CD8-positive, alpha-beta memory T cell (primary cell): ENCODE measurements around the gene AVPR2. TPM values are rescaled to one million over a fixed set of nuclear protein-coding genes. Genes with fewer than 3 reads are reported as not detected.

Experiments used
- CTCF ChIA-PET: fragments of 350-600 bp; sonication (Branson Sonifier 250); formaldehyde crosslinking; loops from one replicate; lab custom pipeline; 2021; ENCODE audit warnings: antibody characterized with exemption; lab: Charles Lee
- POLR2A ChIA-PET: fragments of 350-600 bp; sonication (Branson Sonifier 250); formaldehyde crosslinking; loops from one replicate; lab custom pipeline; 2021; ENCODE audit warnings: antibody characterized with exemption; lab: Charles Lee
- DNase-seq, 5 donors: peaks; one replicate each; pipeline versions ENCODE4 v3.0.0 to v3.0.0-alpha.2; 2020 to 2022; ENCODE audit warnings: mixed read lengths in 1 of 5
- H3K27ac ChIP-seq: one replicate; pipeline ENCODE4 v1.7.0; 2013; ENCODE audit warnings: low read depth, mild to moderate bottlenecking, low read length, moderate library complexity
- H3K27me3 ChIP-seq: 2 replicates; pipeline ENCODE4 v1.7.0; 2013; ENCODE audit warnings: low read length, mild to moderate bottlenecking; ENCODE audit not compliant: insufficient read depth, poor library complexity, severe bottlenecking
- H3K36me3 ChIP-seq: 2 replicates; pipeline ENCODE4 v1.7.0; 2013; ENCODE audit warnings: mild to moderate bottlenecking, low read length, moderate library complexity; ENCODE audit not compliant: insufficient read depth
- H3K4me1 ChIP-seq: 2 replicates; pipeline ENCODE4 v1.7.0; 2013; ENCODE audit warnings: mild to moderate bottlenecking, low read length, moderate library complexity; ENCODE audit not compliant: insufficient read depth
- H3K4me3 ChIP-seq: 2 replicates; pipeline ENCODE4 v1.7.0; 2013; ENCODE audit warnings: mild to moderate bottlenecking, low read length
- H3K9me3 ChIP-seq: 2 replicates; pipeline ENCODE4 v1.7.0; 2013; ENCODE audit warnings: mild to moderate bottlenecking, low read length
- H3K27ac Mint-ChIP-seq, 8 donors: one replicate each; pipeline ENCODE4 v1.8.0; 2020 to 2021; ENCODE audit warnings: mixed read lengths in 8 of 8, mild to moderate bottlenecking in 6 of 8, inconsistent platforms in 3 of 8, moderate library complexity in 3 of 8
- H3K27me3 Mint-ChIP-seq, 2 donors: one replicate each; pipeline ENCODE4 v1.8.0; 2020 to 2021; ENCODE audit warnings: mixed read lengths in 2 of 2, mild to moderate bottlenecking in 1 of 2, moderate library complexity in 1 of 2
- H3K36me3 Mint-ChIP-seq, 3 donors: one replicate each; pipeline ENCODE4 v1.8.0; 2020 to 2021; ENCODE audit warnings: mixed read lengths in 3 of 3, inconsistent platforms in 1 of 3, mild to moderate bottlenecking in 1 of 3
- H3K4me1 Mint-ChIP-seq, 3 donors: one replicate each; pipeline ENCODE4 v1.8.0; 2020 to 2021; ENCODE audit warnings: mixed read lengths in 3 of 3, inconsistent platforms in 1 of 3, mild to moderate bottlenecking in 1 of 3
- H3K4me3 Mint-ChIP-seq, 7 donors: one replicate each; pipeline ENCODE4 v1.8.0; 2020 to 2021; ENCODE audit warnings: mixed read lengths in 7 of 7, mild to moderate bottlenecking in 6 of 7, moderate library complexity in 4 of 7, inconsistent platforms in 2 of 7
- H3K9me3 Mint-ChIP-seq, 5 donors: one replicate each; pipeline ENCODE4 v1.8.0; 2020 to 2022; ENCODE audit warnings: mixed read lengths in 5 of 5, mild to moderate bottlenecking in 3 of 5, moderate library complexity in 2 of 5, inconsistent platforms in 1 of 5
- polyA plus RNA-seq: library from polyadenylated mRNA; unstranded; fragments of 300-500 nt; fragmentation: Illumina TruSeq; gene quantifications from one replicate; pipeline ENCODE4 v1.2.3, GENCODE V29; 2021
- total RNA-seq, 2 experiments: library from RNA; stranded (reverse); gene quantifications; one replicate each; pipeline ENCODE4 v1.2.3, GENCODE V29; 2021

Gene AVPR2
- total and polyA plus RNA-seq, 3 experiments from 2014 or later = not detected

GRCh38 chrX:153885968-153886903 is 18.2 kb upstream of the AVPR2 start, which contains the start of gene L1CAM:
TSS of gene L1CAM (minus strand) at chrX:153886173. CDS start at chrX:153875836, 10,337 bp downstream.
- Mint-ChIP-seq H3K4me3 (peak within 1 kb of the TSS in 4 of 7 donors; percentile 28 to 57 (median 46)), H3K4me1 (peaks cover 0 to 5% (median 4%) of the 10 kb centered on the region in 3 donors), H3K9me3 (peaks cover 0 to 2% (median 0%) of the 10 kb centered on the region in 5 donors), H3K36me3 (peaks cover 0 to 3% (median 0%) of the 10 kb centered on the region in 3 donors), H3K27me3 (peaks cover 18 to 33% of the 10 kb centered on the region in 2 donors), H3K27ac (peak within 1 kb of the TSS in 1 of 8 donors; percentile 57)
- Histone ChIP-seq H3K36me3 (no peaks in the 10 kb centered on the region), H3K4me3 (no peak within 1 kb of the TSS), H3K27me3 (peaks cover 15% of the 10 kb centered on the region), H3K27ac (no peak within 1 kb of the TSS), H3K4me1 (peaks cover 6% of the 10 kb centered on the region), H3K9me3 (no peaks in the 10 kb centered on the region)
- DNase-seq = no peak
- ChIA-PET CTCF (no interaction called here), POLR2A (no interaction called here)

DNA sequence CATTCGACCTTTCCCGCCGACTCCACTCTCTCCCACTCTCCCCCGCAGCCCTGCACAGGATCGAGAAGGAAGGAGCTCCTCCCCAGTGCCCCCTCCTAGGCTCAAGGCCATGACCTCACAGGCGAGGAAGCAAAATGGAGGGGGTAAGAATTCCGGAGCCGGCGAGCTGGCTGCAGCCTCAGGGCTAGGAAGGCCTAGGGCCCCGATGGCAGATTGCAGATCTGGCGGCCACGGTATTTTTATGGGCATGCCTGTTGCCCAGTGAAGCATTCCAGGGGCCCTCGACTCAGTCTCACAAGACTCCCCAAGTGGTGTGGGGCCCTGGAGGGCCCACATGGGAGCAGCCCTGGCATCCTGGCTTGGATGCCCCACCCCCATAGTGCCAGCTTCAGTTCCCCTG is 17.6 kb upstream of the AVPR2 start:
- peaks cover 0 to 3% (median 0%) of the 10 kb centered on the region in 3 donors for H3K36me3 Mint-ChIP-seq

GRCh38 chrX:153887385-153887784 is 17.1 kb upstream of the AVPR2 start:
- Mint-ChIP-seq H3K27me3 (peaks cover 15 to 35% of the 10 kb centered on the region in 2 donors), H3K27ac (no peak overlapping the region), H3K9me3 (peaks cover 0 to 2% (median 0%) of the 10 kb centered on the region in 5 donors), H3K4me3 (peak overlapping the region in 1 of 7 donors; percentile 48), H3K36me3 (peaks cover 0 to under 1% (median 0%) of the 10 kb centered on the region in 3 donors), H3K4me1 (peaks cover 0 to 5% (median 3%) of the 10 kb centered on the region in 3 donors)
- Histone ChIP-seq H3K4me1 (peaks cover 6% of the 10 kb centered on the region), H3K27ac (no peak overlapping the region), H3K27me3 (peaks cover 15% of the 10 kb centered on the region), H3K9me3 (no peaks in the 10 kb centered on the region), H3K36me3 (no peaks in the 10 kb centered on the region), H3K4me3 (no peak overlapping the region)
- ChIA-PET CTCF (no interaction called here), POLR2A (no interaction called here)
- no peak for DNase-seq

More for the DNA sequence above, 17.6 kb upstream of the AVPR2 start:
- Histone ChIP-seq H3K27me3 (peaks cover 15% of the 10 kb centered on the region), H3K9me3 (no peaks in the 10 kb centered on the region), H3K27ac (no peak overlapping the region), H3K4me1 (peaks cover 6% of the 10 kb centered on the region), H3K4me3 (no peak overlapping the region), H3K36me3 (no peaks in the 10 kb centered on the region)
- DNase-seq = no peak
- H3K27ac Mint-ChIP-seq = no peak overlapping the region
- H3K27me3 Mint-ChIP-seq = peaks cover 18 to 33% of the 10 kb centered on the region in 2 donors
- H3K9me3 Mint-ChIP-seq = peaks cover 0 to 2% (median 0%) of the 10 kb centered on the region in 5 donors
- POLR2A ChIA-PET = no interaction called here
- CTCF ChIA-PET = no interaction called here
- peaks cover 0 to 5% (median 4%) of the 10 kb centered on the region in 3 donors for H3K4me1 Mint-ChIP-seq
- H3K4me3 Mint-ChIP-seq = peak overlapping the region in 2 of 7 donors; percentile 48 to 57

DNA sequence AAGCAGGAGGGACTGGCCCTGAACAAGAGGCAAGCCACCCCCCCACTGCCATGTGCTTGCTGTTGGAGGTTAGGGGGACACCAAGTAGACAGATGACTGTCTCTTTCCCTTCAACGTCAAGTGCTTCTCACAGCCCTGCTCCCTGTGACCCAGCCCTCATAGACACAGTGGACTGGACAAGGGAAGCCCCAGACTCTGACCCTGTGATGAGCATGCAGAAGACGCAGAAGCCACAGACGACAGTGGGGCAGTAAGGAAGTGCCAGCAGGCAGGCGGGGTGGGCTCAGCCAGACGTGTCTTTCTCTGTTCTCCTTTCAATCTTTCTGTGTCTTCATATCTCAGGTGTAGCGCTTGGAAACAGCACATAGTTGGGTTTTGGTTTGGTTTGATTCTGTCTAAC is 16.1 kb upstream of the AVPR2 start:
- Histone ChIP-seq H3K27ac (no peak overlapping the region), H3K9me3 (no peaks in the 10 kb centered on the region), H3K36me3 (no peaks in the 10 kb centered on the region), H3K4me1 (peaks cover 6% of the 10 kb centered on the region), H3K27me3 (peaks cover 15% of the 10 kb centered on the region), H3K4me3 (no peak overlapping the region)
- H3K27ac Mint-ChIP-seq = no peak overlapping the region
- H3K4me3 Mint-ChIP-seq = no peak overlapping the region
- DNase-seq = no peak
- CTCF ChIA-PET = no interaction called here
- peaks cover 0 to 5% (median 3%) of the 10 kb centered on the region in 3 donors for H3K4me1 Mint-ChIP-seq
- POLR2A ChIA-PET = no interaction called here
- peaks cover 14 to 33% of the 10 kb centered on the region in 2 donors for H3K27me3 Mint-ChIP-seq
- H3K36me3 Mint-ChIP-seq = no peaks in the 10 kb centered on the region
- peaks cover 0 to 2% (median 0%) of the 10 kb centered on the region in 5 donors for H3K9me3 Mint-ChIP-seq

DNA sequence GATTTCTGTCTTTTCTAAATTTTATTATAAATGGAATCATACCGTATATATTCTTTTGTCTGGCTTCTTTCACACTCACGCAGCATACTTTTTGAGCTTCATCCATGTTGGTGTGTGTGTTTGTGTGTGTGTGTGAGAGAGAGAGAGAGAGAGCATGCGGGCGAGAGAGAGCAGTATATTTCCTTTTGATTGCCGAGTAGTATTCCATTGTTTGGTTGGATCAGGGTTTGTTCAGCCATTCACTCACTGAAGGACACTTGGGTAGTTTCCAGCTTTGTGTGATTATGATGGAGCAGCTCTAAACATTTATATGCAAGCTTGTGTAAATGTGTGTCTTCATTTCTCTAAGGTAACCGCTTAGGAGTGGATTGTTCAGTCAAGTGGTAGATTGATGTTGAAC is 15.3 kb upstream of the AVPR2 start:
- H3K36me3 Mint-ChIP-seq = no peaks in the 10 kb centered on the region
- Histone ChIP-seq H3K4me1 (peaks cover 6% of the 10 kb centered on the region), H3K4me3 (no peak overlapping the region), H3K27me3 (peaks cover 10% of the 10 kb centered on the region), H3K9me3 (no peaks in the 10 kb centered on the region), H3K36me3 (no peaks in the 10 kb centered on the region), H3K27ac (no peak overlapping the region)
- peaks cover 14 to 36% of the 10 kb centered on the region in 2 donors for H3K27me3 Mint-ChIP-seq
- H3K27ac Mint-ChIP-seq = no peak overlapping the region
- ChIA-PET CTCF (no interaction called here), POLR2A (no interaction called here)
- no peak for DNase-seq
- peaks cover 0 to 2% (median 0%) of the 10 kb centered on the region in 5 donors for H3K9me3 Mint-ChIP-seq
- H3K4me1 Mint-ChIP-seq = peaks cover 0 to 5% (median 3%) of the 10 kb centered on the region in 3 donors
- no peak overlapping the region for H3K4me3 Mint-ChIP-seq

DNA sequence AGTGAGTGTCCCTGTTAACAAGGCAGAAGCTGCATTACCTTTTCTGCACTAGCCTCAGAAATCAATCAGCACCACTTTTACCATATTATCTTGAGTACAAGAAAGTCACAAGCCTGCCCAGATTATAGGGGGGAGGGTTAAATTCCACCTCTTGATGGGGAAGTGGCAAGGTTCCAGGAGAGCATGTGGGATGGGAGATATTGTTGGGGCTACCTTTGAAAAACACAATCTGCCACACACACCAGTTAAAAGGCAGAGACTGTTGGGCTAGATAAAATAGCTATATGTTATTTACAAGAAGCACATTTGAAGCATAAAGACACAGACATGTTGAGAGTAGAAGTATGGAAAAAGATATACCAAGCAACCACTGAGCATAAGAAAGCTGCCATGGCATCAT is 6.6 kb upstream of the AVPR2 start:
- peaks cover 12 to 18% (median 18%) of the 10 kb centered on the region in 3 donors for H3K4me1 Mint-ChIP-seq
- no peak overlapping the region for H3K4me3 Mint-ChIP-seq
- Histone ChIP-seq H3K4me1 (peaks cover 22% of the 10 kb centered on the region), H3K27ac (no peak overlapping the region), H3K36me3 (no peaks in the 10 kb centered on the region), H3K4me3 (no peak overlapping the region), H3K27me3 (no peaks in the 10 kb centered on the region), H3K9me3 (no peaks in the 10 kb centered on the region)
- ChIA-PET POLR2A (interaction anchor here (0.6 kb wide), 1 partner anchor 1299 kb away, joined by 4 read pairs; no protein-coding TSS in a partner anchor), CTCF (no interaction called here)
- H3K36me3 Mint-ChIP-seq = peaks cover 0 to 1% (median 0%) of the 10 kb centered on the region in 3 donors
- no peak overlapping the region for H3K27ac Mint-ChIP-seq
- no peak for DNase-seq
- no peaks in the 10 kb centered on the region for H3K9me3 Mint-ChIP-seq
- H3K27me3 Mint-ChIP-seq = peaks cover 0 to 19% of the 10 kb centered on the region in 2 donors

- peaks cover 0 to 1% (median 0%) of the 10 kb centered on the region in 5 donors for H3K9me3 Mint-ChIP-seq
- peaks cover 40% of the 10 kb centered on the region for H3K4me1 ChIP-seq
- ChIA-PET POLR2A (no interaction called here), CTCF (interaction anchor here (1.7 kb wide), 1 partner anchor 46 kb away, joined by 8 read pairs; no protein-coding TSS in a partner anchor)
- H3K27me3 Mint-ChIP-seq = peaks cover 0 to 9% of the 10 kb centered on the region in 2 donors
- no peak overlapping the region for H3K4me3 ChIP-seq
- DNase-seq = peak; percentile 24 to 76 (median 59)
- H3K27ac Mint-ChIP-seq = peak overlapping the region in 6 of 8 donors; percentile 8 to 96 (median 62)
- H3K4me3 Mint-ChIP-seq = peak overlapping the region in 6 of 7 donors; percentile 37 to 67 (median 52)
- no peak overlapping the region for H3K27ac ChIP-seq
- no peaks in the 10 kb centered on the region for H3K9me3 ChIP-seq
- H3K27me3 ChIP-seq = no peaks in the 10 kb centered on the region
- H3K36me3 ChIP-seq = no peaks in the 10 kb centered on the region
- H3K4me1 Mint-ChIP-seq = peaks cover 31 to 46% (median 38%) of the 10 kb centered on the region in 3 donors
- H3K36me3 Mint-ChIP-seq = no peaks in the 10 kb centered on the region
Observed at GRCh38 chrX:153900831-153901752, 3.4 kb upstream of the AVPR2 start.
